ENCODE results near the gene ASIC4. TPM values are rescaled to one million over a fixed set of nuclear protein-coding genes. Genes with fewer than 3 reads are reported as not detected.

The ASIC4 gene
- polyA plus RNA-seq, 1 donor (not counting 4 experiments of a cell fraction or from before 2014, with no cell fraction given) = not detected

- no peak overlapping the region for H3K27ac ChIP-seq (ENCODE audit: control insufficient read depth, insufficient read depth, low read length)
- H3K4me2 ChIP-seq (ENCODE audit: control insufficient read depth, extremely low read depth, insufficient read depth, low read depth, low read length) = no peak overlapping the region
- no peak overlapping the region for H3K4me3 ChIP-seq (ENCODE audit: control insufficient read depth in 2 of 3, extremely low read depth in 1 of 3, insufficient read depth in 2 of 3, low read depth in 1 of 3, low read length in 3 of 3)
- dilution Hi-C loops (cut with MboI; ENCODE audit: extremely low pct_ligation_motif_present, low sequenced_read_pairs) = no loop called here
- no peaks in the 10 kb centered on the region for H4K20me1 ChIP-seq (ENCODE audit: control insufficient read depth, extremely low read depth, insufficient read depth, low read length)
- no peaks in the 10 kb centered on the region for H3K9me3 ChIP-seq (ENCODE audit: control insufficient read depth, low read depth, low read length)
- peaks cover 7% of the 10 kb centered on the region for H3K79me2 ChIP-seq (ENCODE audit: control insufficient read depth, insufficient read depth, low read length)
- H2AFZ ChIP-seq (ENCODE audit: control insufficient read depth, low read length) = no peak overlapping the region
- no peak overlapping the region for H3K9ac ChIP-seq (ENCODE audit: control insufficient read depth, extremely low read depth, insufficient read depth, low read length)
- peaks cover 15% of the 10 kb centered on the region for H3K4me1 ChIP-seq (ENCODE audit: control insufficient read depth, extremely low read depth, insufficient read depth, low read length)
- TF ChIP-seq EZH2 (IDR thresholded peaks at IDR 0.05; ENCODE audit: low read length) (no peak), CTCF (optimal IDR thresholded peaks at IDR 0.05 in 1 of 3, IDR thresholded peaks at IDR 0.05 in 1 of 3, conservative IDR thresholded peaks at IDR 0.05 in 1 of 3; ENCODE audit: extremely low read depth in 1 of 3, insufficient read depth in 2 of 3, low read length in 3 of 3) (no peak)
- peaks cover 16% of the 10 kb centered on the region for H3K27me3 ChIP-seq (ENCODE audit: control insufficient read depth, extremely low read depth, insufficient read depth, low read length)
- peaks cover 9 to 12% of the 10 kb centered on the region in 2 experiments for H3K36me3 ChIP-seq (ENCODE audit: control insufficient read depth in 2 of 2, extremely low read depth in 1 of 2, insufficient read depth in 2 of 2, low read length in 2 of 2)
- no peaks in the 10 kb centered on the region for H3K9me1 ChIP-seq (ENCODE audit: control insufficient read depth, extremely low read depth, insufficient read depth, low read length)
- DNase-seq (ENCODE audit: low read depth, low spot score) (no peak), FAIRE-seq (no peak)
Measured at GRCh38 chr2:219501849-219502248, 12.4 kb upstream of the ASIC4 start.

GRCh38 chr2:219502618-219503017 lies 11.7 kb upstream of the ASIC4 start:
- Histone ChIP-seq H2AFZ (ENCODE audit: control insufficient read depth, low read length) (no peak overlapping the region), H3K27ac (ENCODE audit: control insufficient read depth, insufficient read depth, low read length) (no peak overlapping the region), H3K4me3 (ENCODE audit: control insufficient read depth in 2 of 3, extremely low read depth in 1 of 3, insufficient read depth in 2 of 3, low read depth in 1 of 3, low read length in 3 of 3) (no peak overlapping the region), H4K20me1 (ENCODE audit: control insufficient read depth, extremely low read depth, insufficient read depth, low read length) (no peaks in the 10 kb centered on the region), H3K4me2 (ENCODE audit: control insufficient read depth, extremely low read depth, insufficient read depth, low read depth, low read length) (no peak overlapping the region), H3K9me1 (ENCODE audit: control insufficient read depth, extremely low read depth, insufficient read depth, low read length) (no peaks in the 10 kb centered on the region), H3K9me3 (ENCODE audit: control insufficient read depth, low read depth, low read length) (no peaks in the 10 kb centered on the region), H3K36me3 (ENCODE audit: control insufficient read depth in 2 of 2, extremely low read depth in 1 of 2, insufficient read depth in 2 of 2, low read length in 2 of 2) (peaks cover 9 to 12% of the 10 kb centered on the region in 2 experiments), H3K4me1 (ENCODE audit: control insufficient read depth, extremely low read depth, insufficient read depth, low read length) (peaks cover 15% of the 10 kb centered on the region), H3K27me3 (ENCODE audit: control insufficient read depth, extremely low read depth, insufficient read depth, low read length) (peaks cover 9% of the 10 kb centered on the region), H3K79me2 (ENCODE audit: control insufficient read depth, insufficient read depth, low read length) (peaks cover 7% of the 10 kb centered on the region), H3K9ac (ENCODE audit: control insufficient read depth, extremely low read depth, insufficient read depth, low read length) (no peak overlapping the region)
- TF ChIP-seq CTCF (optimal IDR thresholded peaks at IDR 0.05 in 1 of 3, IDR thresholded peaks at IDR 0.05 in 1 of 3, conservative IDR thresholded peaks at IDR 0.05 in 1 of 3; ENCODE audit: extremely low read depth in 1 of 3, insufficient read depth in 2 of 3, low read length in 3 of 3) = no peak
- no peak for TF ChIP-seq EZH2 (IDR thresholded peaks at IDR 0.05; ENCODE audit: low read length)
- DNase-seq (ENCODE audit: low read depth, low spot score) (no peak), FAIRE-seq (no peak)
- dilution Hi-C loops (cut with MboI; ENCODE audit: extremely low pct_ligation_motif_present, low sequenced_read_pairs) = no loop called here
